ENCODE data around the gene SNRPA1.

DNA sequence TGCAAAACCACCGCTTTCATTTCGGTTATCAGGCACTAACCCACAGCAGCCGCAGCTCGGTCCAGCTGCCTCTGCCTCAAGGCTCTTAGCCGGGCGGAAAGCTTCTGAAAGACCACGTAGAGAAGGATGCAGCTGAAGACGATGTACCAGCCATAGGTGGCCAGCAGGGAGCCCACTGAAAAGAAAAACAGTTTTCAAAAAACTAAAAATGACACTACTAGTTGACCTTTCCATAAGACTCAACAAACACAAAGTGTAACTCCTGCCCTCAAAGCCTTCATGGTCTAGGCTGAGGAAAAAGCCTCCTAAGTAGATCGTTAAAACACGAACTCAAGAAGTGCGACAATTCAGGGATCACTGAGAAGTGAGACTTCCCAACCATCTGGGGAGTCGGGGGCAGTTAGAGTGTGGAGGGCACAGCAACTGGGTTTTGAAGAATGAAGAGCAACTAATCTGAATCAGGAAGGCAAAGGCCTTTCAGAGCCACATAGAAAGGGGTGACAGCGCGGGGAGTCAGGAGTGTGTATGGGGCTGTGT is 18.5 kb downstream of the SNRPA1 start:
- TF ChIP-seq POLR2A (IDR thresholded peaks at IDR 0.05) = no peak
- TF ChIP-seq, protein P1, sequence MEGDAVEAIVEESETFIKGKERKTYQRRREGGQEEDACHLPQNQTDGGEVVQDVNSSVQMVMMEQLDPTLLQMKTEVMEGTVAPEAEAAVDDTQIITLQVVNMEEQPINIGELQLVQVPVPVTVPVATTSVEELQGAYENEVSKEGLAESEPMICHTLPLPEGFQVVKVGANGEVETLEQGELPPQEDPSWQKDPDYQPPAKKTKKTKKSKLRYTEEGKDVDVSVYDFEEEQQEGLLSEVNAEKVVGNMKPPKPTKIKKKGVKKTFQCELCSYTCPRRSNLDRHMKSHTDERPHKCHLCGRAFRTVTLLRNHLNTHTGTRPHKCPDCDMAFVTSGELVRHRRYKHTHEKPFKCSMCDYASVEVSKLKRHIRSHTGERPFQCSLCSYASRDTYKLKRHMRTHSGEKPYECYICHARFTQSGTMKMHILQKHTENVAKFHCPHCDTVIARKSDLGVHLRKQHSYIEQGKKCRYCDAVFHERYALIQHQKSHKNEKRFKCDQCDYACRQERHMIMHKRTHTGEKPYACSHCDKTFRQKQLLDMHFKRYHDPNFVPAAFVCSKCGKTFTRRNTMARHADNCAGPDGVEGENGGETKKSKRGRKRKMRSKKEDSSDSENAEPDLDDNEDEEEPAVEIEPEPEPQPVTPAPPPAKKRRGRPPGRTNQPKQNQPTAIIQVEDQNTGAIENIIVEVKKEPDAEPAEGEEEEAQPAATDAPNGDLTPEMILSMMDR (IDR thresholded peaks at IDR 0.05) = peak in 5 of 6 experiments; percentile 14 to 42 (median 22)
